Endodermal cell (in vitro differentiated cells): Measurements from ENCODE around the gene SND1. TPM values are rescaled to one million over a fixed set of nuclear protein-coding genes. Genes with fewer than 3 reads are reported as not detected.

Source experiments
- DNase-seq: peaks from one replicate; pipeline ENCODE4 v3.0.0-alpha.2; 2017
- H3K27ac ChIP-seq: 2 replicates; pipeline ENCODE4 v1.5.1; 2013; ENCODE audit warnings: mild to moderate bottlenecking, low read depth, low read length, moderate library complexity
- H3K27me3 ChIP-seq: 2 replicates; pipeline ENCODE4 v1.6.1; 2013; ENCODE audit warnings: mild to moderate bottlenecking, low read length, moderate library complexity; ENCODE audit not compliant: insufficient read depth, control insufficient read depth, poor library complexity, severe bottlenecking
- H3K36me3 ChIP-seq: 2 replicates; pipeline ENCODE4 v1.7.0; 2013; ENCODE audit warnings: mild to moderate bottlenecking, low read length, moderate library complexity; ENCODE audit not compliant: control insufficient read depth, insufficient read depth
- H3K4me1 ChIP-seq: one replicate; pipeline ENCODE4 v1.7.0; 2013; ENCODE audit warnings: low read length; ENCODE audit not compliant: control insufficient read depth, insufficient read depth
- H3K4me3 ChIP-seq: 2 replicates; pipeline ENCODE4 v1.5.1; 2013; ENCODE audit warnings: mild to moderate bottlenecking, low read length, moderate library complexity
- H3K9ac ChIP-seq: 2 replicates; pipeline ENCODE4 v1.6.1; 2013; ENCODE audit warnings: mild to moderate bottlenecking, low read length, moderate library complexity; ENCODE audit not compliant: poor library complexity, severe bottlenecking; ENCODE audit errors: extremely low read depth
- H3K9me3 ChIP-seq: 2 replicates; pipeline ENCODE4 v1.6.1; 2013; ENCODE audit warnings: mild to moderate bottlenecking, low read length, moderate library complexity; ENCODE audit not compliant: control insufficient read depth
- H3K27ac Mint-ChIP-seq: 2 replicates; pipeline ENCODE4 v1.8.0; 2020; ENCODE audit warnings: mixed read lengths
- H3K27me3 Mint-ChIP-seq: 2 replicates; pipeline ENCODE4 v1.8.0; 2021; ENCODE audit warnings: mild to moderate bottlenecking, mixed read lengths; ENCODE audit not compliant: insufficient read depth
- H3K36me3 Mint-ChIP-seq: 2 replicates; pipeline ENCODE4 v1.8.0; 2020; ENCODE audit warnings: low read depth, mixed read lengths
- H3K4me1 Mint-ChIP-seq: 2 replicates; pipeline ENCODE4 v1.8.0; 2020; ENCODE audit warnings: mixed read lengths
- H3K4me3 Mint-ChIP-seq: 2 replicates; pipeline ENCODE4 v1.8.0; 2020; ENCODE audit warnings: mild to moderate bottlenecking, moderate library complexity, mixed read lengths
- H3K9me3 Mint-ChIP-seq: 2 replicates; pipeline ENCODE4 v1.8.0; 2020; ENCODE audit warnings: mild to moderate bottlenecking, mixed read lengths
- WGBS, 2 experiments: methylation state at CpG; one replicate each; pipeline versions ENCODE4 v1.1.5 to v1.1.7; 2013; ENCODE audit warnings: missing lambda C conversion rate in 2 of 2, mixed read lengths in 1 of 2; ENCODE audit not compliant: insufficient coverage in 1 of 2, insufficient read length in 1 of 2; 5-methylcytosine and 5-hydroxymethylcytosine counted together
- total RNA-seq, 2 donors: library from RNA; stranded (reverse); fragmentation: NEBNext Ultra II Directional in 1 of 2; extraction: Animal tissue kit (Norgen Biotek cat#: 25700) in 1 of 2; gene quantifications; 2 replicates in 1 of 2; 3 replicates in 1 of 2; pipeline ENCODE4 v1.2.1, GENCODE V29; 2021
- TF ChIP-seq, protein P1 (sequence below): fragments of 200-600 bp; sonication (generic); conservative IDR thresholded peaks from 2 replicates; pipeline ENCODE4 v1.5.0; 2021; ENCODE audit warnings: antibody characterized with exemption, mild to moderate bottlenecking

The SND1 gene
- total RNA-seq, 2 donors from 2014 or later: 240 to 267 TPM

DNA sequence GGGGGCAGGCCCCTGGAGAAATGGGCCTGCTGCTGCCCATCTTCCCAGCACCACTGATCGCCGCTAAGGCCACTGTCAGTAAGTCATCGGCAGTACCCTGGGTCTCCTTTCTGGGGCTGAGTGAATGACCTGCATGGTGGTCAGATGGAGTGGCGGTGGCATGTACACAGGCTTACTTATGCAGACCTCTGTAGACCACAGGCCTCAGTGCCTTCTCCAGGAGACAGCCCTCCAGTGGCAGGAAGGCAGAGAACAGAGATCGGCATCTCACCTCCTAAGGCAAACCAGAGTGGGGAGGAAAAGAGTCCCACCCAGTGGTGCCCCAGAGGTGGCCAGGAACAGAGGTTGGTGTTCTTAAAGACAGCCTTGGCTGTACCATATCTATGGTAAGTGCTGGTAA is 402.0 kb downstream of the SND1 start:
- no peak overlapping the region for H3K9ac ChIP-seq
- Mint-ChIP-seq H3K4me3 (no peak overlapping the region), H3K27ac (no peak overlapping the region), H3K36me3 (no peaks in the 10 kb centered on the region), H3K4me1 (no peaks in the 10 kb centered on the region), H3K27me3 (no peaks in the 10 kb centered on the region), H3K9me3 (no peaks in the 10 kb centered on the region)
- no peaks in the 10 kb centered on the region for H3K9me3 ChIP-seq
- WGBS, 2 experiments: 95 to 97% methylated on average over 5 of the region's 5 CpGs
- peaks cover 6% of the 10 kb centered on the region for H3K36me3 ChIP-seq
- H3K4me3 ChIP-seq: no peak overlapping the region
- H3K27me3 ChIP-seq: no peaks in the 10 kb centered on the region
- H3K4me1 ChIP-seq: no peaks in the 10 kb centered on the region
- no peak overlapping the region for H3K27ac ChIP-seq
- DNase-seq: no peak
- TF ChIP-seq, protein P1, sequence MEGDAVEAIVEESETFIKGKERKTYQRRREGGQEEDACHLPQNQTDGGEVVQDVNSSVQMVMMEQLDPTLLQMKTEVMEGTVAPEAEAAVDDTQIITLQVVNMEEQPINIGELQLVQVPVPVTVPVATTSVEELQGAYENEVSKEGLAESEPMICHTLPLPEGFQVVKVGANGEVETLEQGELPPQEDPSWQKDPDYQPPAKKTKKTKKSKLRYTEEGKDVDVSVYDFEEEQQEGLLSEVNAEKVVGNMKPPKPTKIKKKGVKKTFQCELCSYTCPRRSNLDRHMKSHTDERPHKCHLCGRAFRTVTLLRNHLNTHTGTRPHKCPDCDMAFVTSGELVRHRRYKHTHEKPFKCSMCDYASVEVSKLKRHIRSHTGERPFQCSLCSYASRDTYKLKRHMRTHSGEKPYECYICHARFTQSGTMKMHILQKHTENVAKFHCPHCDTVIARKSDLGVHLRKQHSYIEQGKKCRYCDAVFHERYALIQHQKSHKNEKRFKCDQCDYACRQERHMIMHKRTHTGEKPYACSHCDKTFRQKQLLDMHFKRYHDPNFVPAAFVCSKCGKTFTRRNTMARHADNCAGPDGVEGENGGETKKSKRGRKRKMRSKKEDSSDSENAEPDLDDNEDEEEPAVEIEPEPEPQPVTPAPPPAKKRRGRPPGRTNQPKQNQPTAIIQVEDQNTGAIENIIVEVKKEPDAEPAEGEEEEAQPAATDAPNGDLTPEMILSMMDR: peak; percentile 47

DNA sequence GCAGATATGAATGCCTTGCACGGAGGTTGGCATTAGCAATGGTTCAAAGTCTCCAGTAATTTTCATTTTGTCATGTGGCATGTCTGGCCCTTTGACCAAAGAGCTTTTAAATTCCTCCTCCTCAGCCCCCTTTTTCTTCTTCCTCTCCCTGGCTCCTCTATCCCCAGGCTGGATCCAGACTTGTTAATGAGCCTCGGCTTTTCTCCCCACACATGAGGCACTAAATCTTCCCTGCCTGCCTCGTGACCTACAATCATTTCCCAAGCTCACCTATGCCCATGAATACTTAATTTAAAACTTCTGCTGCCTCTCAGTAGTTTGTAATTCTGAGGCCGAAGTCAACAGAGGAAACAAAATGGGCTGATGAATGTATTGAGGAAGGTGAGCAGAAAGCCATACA is 402.5 kb downstream of the SND1 start:
- no peak for DNase-seq
- H3K36me3 Mint-ChIP-seq: no peaks in the 10 kb centered on the region

DNA sequence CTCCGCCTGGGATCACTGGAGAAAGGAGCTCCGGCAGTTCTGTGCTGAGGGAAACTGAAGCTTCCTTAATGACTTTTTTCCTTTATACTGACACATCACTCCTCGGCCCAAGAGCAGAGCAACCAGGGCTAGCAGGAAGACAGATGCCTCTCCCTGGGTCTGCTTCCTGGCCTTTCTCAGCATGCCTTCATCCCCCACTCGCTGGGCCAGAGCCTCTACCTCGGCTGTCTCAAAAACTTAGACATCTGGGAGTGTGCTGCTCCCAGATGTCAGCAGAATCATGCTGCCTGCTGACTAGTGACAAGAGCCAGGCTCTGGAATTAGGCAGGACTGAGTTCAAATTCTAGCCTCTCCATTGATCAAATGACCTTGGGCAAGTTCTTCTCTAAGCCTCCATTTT is 403.6 kb downstream of the SND1 start:
- Mint-ChIP-seq H3K27ac (no peak overlapping the region), H3K36me3 (no peaks in the 10 kb centered on the region), H3K4me3 (no peak overlapping the region), H3K9me3 (no peaks in the 10 kb centered on the region), H3K4me1 (no peaks in the 10 kb centered on the region), H3K27me3 (no peaks in the 10 kb centered on the region)
- DNase-seq: no peak
- Histone ChIP-seq H3K27ac (no peak overlapping the region), H3K27me3 (no peaks in the 10 kb centered on the region), H3K9me3 (no peaks in the 10 kb centered on the region), H3K9ac (no peak overlapping the region), H3K4me3 (no peak overlapping the region), H3K36me3 (peaks cover 10% of the 10 kb centered on the region), H3K4me1 (no peaks in the 10 kb centered on the region)
- TF ChIP-seq, protein P1: no peak
- 84 to 92% methylated on average over 5 of the region's 5 CpGs for WGBS, 2 experiments

More for the DNA sequence above, 402.5 kb downstream of the SND1 start:
- no peak overlapping the region for H3K9ac ChIP-seq
- Mint-ChIP-seq H3K27me3 (no peaks in the 10 kb centered on the region), H3K4me1 (no peaks in the 10 kb centered on the region), H3K9me3 (no peaks in the 10 kb centered on the region), H3K27ac (no peak overlapping the region), H3K4me3 (no peak overlapping the region)
- H3K27ac ChIP-seq: no peak overlapping the region
- H3K36me3 ChIP-seq: peaks cover 6% of the 10 kb centered on the region
- TF ChIP-seq, protein P1: no peak
- H3K27me3 ChIP-seq: no peaks in the 10 kb centered on the region
- H3K9me3 ChIP-seq: no peaks in the 10 kb centered on the region
- WGBS, 2 experiments: 90% methylated on average over 4 of the region's 4 CpGs
- H3K4me3 ChIP-seq: no peak overlapping the region
- H3K4me1 ChIP-seq: no peaks in the 10 kb centered on the region
